K562 (cell line): ENCODE results near the gene RRP9. TPM values are rescaled to one million over a fixed set of nuclear protein-coding genes. Genes with fewer than 3 reads are reported as not detected.

Source experiments
- BRD9 ChIP-seq: fragments of 450-650 bp; IDR thresholded peaks from 2 replicates; pipeline ENCODE4 v1.6.1; 2018; ENCODE audit warnings: low read depth; ENCODE audit not compliant: partially characterized antibody
- CSDE1 ChIP-seq, 2 experiments: fragments of 450-650 bp; IDR thresholded peaks; 2 replicates each; pipeline ENCODE4 v1.6.1; 2016; ENCODE audit warnings: mild to moderate bottlenecking in 1 of 2
- HMG20A ChIP-seq: fragments of 450-650 bp; formaldehyde crosslinking; conservative IDR thresholded peaks from 2 replicates; pipeline ENCODE4 v1.4.0; 2020; ENCODE audit warnings: mild to moderate bottlenecking, mixed read lengths
- MYC ChIP-seq, 2 experiments: fragments of 250-450 bp in 1 of 2; sonication (Bioruptor Pico) in 1 of 2; IDR thresholded peaks; 2 replicates each; pipeline versions ENCODE4 v1.5.1 to v1.6.1; 2012 to 2021; ENCODE audit warnings: low read depth in 2 of 2, borderline replicate concordance in 1 of 2, improper control_type of control experiment in 1 of 2, low read length in 1 of 2, mild to moderate bottlenecking in 1 of 2, moderate library complexity in 1 of 2
- NBN ChIP-seq: fragments of 450-650 bp; IDR thresholded peaks from 2 replicates; pipeline ENCODE4 v1.6.1; 2016; ENCODE audit warnings: low read depth, mild to moderate bottlenecking
- NUFIP1 ChIP-seq: fragments of 450-650 bp; IDR thresholded peaks from 2 replicates; pipeline ENCODE4 v1.6.1; 2018; ENCODE audit not compliant: partially characterized antibody
- PPARD ChIP-seq: fragments of 250-450 bp; sonication (Bioruptor Pico); IDR thresholded peaks from 2 replicates; pipeline ENCODE4 v1.8.0; 2022; ENCODE audit warnings: inconsistent platforms, mild to moderate bottlenecking, moderate library complexity
- SIN3A ChIP-seq, 2 experiments: fragments of 150-350 bp in 1 of 2; IDR thresholded peaks; 2 replicates each; pipeline ENCODE4 v1.6.1; 2011 to 2016; ENCODE audit warnings: borderline replicate concordance in 2 of 2, low read depth in 2 of 2, low read length in 2 of 2, mild to moderate bottlenecking in 2 of 2, moderate library complexity in 2 of 2; ENCODE audit not compliant: control insufficient read depth in 1 of 2
- TARDBP ChIP-seq: fragments of 450-650 bp; IDR thresholded peaks from 2 replicates; pipeline ENCODE4 v1.6.1; 2016
- ZNF239 ChIP-seq: fragments of 250-450 bp; sonication (Bioruptor Pico); IDR thresholded peaks from 2 replicates; pipeline ENCODE4 v1.4.0; 2020; ENCODE audit warnings: mild to moderate bottlenecking
- polyA plus RNA-seq, 8 experiments: library from polyadenylated mRNA; depleted of rRNA in 4 of 8; stranded (reverse) in 5 of 8; unstranded in 3 of 8; fragments of >200 nt; fragmentation: Nextera tagmentation in 2 of 8; fragmentation: Illumina TruSeq in 1 of 8; extraction: Ambion mirVana in 2 of 8; extraction: Trizol in 1 of 8; gene quantifications; 2 replicates each; pipeline versions ENCODE4 v1.2.1 to v1.2.3, GENCODE V29; 2011 to 2014; ENCODE audit warnings: inconsistent platforms in 1 of 8, missing spikeins in 1 of 8
- total RNA-seq, 7 experiments: library from RNA; depleted of rRNA in 6 of 7; stranded (reverse); fragments of >200 nt in 6 of 7; fragmentation: Illumina TruSeq in 2 of 7; extraction: Trizol in 2 of 7; gene quantifications; 2 replicates each; pipeline versions ENCODE4 v1.2.1 to v1.2.3, GENCODE V29; 2011 to 2021; ENCODE audit warnings: low replicate concordance in 1 of 7
- TF ChIP-seq, protein P1 (sequence below), 2 experiments: fragments of 450-650 bp in 1 of 2; sonication (generic) in 1 of 2; formaldehyde crosslinking in 1 of 2; IDR thresholded peaks; 2 replicates each; pipeline versions ENCODE4 v1.7.1 to v1.9.0; 2016 to 2022; ENCODE audit warnings: inconsistent platforms in 1 of 2, mild to moderate bottlenecking in 1 of 2, missing genetic modification reagents in 1 of 2

RRP9 gene
- total and polyA plus RNA-seq, 9 of the 15 experiments (the other 6 are each of a cell fraction or from before 2014, with no cell fraction given), result 5.2 to 67.0 (median 45.9) TPM

DNA sequence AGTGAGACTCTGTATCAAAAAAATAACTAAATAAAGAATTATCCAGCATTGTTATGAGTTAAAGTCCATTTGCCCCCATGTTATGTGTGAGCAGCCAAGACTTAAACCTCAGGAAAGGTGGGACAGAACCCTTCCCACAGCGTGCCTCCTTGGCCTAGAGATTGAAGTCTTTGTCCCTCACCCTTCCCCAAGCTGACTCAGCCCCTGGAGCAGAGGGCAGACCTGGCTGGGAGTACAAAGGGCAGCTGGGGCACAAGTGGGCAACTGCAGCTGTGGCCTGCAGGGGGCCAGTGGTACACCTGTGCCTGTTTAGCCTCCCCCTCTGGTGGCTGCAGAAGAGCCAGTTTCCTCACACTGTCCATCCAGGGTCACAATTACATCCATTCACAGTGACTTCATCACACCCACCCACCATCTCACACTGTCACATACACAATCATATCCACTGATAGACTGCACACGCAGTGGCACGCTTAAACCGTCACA is 40.7 kb upstream of the RRP9 start (continued):
- TF ChIP-seq, protein P1, sequence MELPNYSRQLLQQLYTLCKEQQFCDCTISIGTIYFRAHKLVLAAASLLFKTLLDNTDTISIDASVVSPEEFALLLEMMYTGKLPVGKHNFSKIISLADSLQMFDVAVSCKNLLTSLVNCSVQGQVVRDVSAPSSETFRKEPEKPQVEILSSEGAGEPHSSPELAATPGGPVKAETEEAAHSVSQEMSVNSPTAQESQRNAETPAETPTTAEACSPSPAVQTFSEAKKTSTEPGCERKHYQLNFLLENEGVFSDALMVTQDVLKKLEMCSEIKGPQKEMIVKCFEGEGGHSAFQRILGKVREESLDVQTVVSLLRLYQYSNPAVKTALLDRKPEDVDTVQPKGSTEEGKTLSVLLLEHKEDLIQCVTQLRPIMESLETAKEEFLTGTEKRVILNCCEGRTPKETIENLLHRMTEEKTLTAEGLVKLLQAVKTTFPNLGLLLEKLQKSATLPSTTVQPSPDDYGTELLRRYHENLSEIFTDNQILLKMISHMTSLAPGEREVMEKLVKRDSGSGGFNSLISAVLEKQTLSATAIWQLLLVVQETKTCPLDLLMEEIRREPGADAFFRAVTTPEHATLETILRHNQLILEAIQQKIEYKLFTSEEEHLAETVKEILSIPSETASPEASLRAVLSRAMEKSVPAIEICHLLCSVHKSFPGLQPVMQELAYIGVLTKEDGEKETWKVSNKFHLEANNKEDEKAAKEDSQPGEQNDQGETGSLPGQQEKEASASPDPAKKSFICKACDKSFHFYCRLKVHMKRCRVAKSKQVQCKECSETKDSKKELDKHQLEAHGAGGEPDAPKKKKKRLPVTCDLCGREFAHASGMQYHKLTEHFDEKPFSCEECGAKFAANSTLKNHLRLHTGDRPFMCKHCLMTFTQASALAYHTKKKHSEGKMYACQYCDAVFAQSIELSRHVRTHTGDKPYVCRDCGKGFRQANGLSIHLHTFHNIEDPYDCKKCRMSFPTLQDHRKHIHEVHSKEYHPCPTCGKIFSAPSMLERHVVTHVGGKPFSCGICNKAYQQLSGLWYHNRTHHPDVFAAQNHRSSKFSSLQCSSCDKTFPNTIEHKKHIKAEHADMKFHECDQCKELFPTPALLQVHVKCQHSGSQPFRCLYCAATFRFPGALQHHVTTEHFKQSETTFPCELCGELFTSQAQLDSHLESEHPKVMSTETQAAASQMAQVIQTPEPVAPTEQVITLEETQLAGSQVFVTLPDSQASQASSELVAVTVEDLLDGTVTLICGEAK (IDR thresholded peaks at IDR 0.05), result no peak
- TF ChIP-seq, protein P1 (CRISPR knock-in tag; IDR thresholded peaks at IDR 0.05), result no peak
- no peak for TF ChIP-seq BRD9
- TF ChIP-seq CSDE1 (IDR thresholded peaks at IDR 0.05), result no peak
- TF ChIP-seq TARDBP, result no peak
- TF ChIP-seq NUFIP1, result no peak
- TF ChIP-seq SIN3A (IDR thresholded peaks at IDR 0.05; ENCODE audit: borderline replicate concordance in 2 of 2, control insufficient read depth in 1 of 2, low read depth in 2 of 2, low read length in 2 of 2), result no peak
- no peak for TF ChIP-seq PPARD (CRISPR knock-in tag)
- no peak for TF ChIP-seq HMG20A (CRISPR knock-in tag)
- TF ChIP-seq MYC (IDR thresholded peaks at IDR 0.05; ENCODE audit: low read depth, low read length), result no peak
- no peak for TF ChIP-seq MYC (CRISPR knock-in tag; IDR thresholded peaks at IDR 0.05; ENCODE audit: borderline replicate concordance, low read depth)
- no peak; the same call in 1 of the 2 replicates for TF ChIP-seq NBN
- no peak for TF ChIP-seq ZNF239 (CRISPR knock-in tag)
